ENCODE results near the gene SIPA1.

DNA sequence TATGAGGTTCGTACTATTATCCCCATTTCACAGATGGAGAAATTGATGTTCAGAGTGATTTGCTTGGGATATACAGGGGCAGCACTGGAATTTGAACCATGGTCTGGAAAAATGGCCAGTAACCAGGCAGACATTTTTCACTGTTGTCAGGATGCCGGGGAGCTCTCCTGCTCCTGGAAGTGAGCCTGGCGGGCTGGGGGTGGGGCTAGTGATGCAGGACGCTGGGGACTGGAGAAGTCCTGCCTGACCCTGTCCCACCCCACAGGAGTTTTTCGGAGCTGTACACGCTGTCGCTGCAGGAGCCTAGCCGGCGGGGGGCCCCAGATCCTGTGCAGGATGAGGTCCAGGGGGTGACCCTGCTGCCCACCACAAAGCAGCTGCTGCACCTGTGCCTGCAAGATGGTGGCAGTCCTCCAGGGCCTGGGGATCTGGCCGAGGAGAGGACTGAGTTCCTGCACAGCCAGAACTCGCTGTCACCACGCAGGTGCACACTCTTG lies 11.1 kb downstream of the SIPA1 start:
- TF ChIP-seq, protein P1, sequence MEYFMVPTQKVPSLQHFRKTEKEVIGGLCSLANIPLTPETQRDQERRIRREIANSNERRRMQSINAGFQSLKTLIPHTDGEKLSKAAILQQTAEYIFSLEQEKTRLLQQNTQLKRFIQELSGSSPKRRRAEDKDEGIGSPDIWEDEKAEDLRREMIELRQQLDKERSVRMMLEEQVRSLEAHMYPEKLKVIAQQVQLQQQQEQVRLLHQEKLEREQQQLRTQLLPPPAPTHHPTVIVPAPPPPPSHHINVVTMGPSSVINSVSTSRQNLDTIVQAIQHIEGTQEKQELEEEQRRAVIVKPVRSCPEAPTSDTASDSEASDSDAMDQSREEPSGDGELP (CRISPR knock-in tag; IDR thresholded peaks at IDR 0.05; ENCODE audit: borderline replicate concordance), result no peak
- TF ChIP-seq PHF21A (IDR thresholded peaks at IDR 0.05; ENCODE audit: borderline replicate concordance, low read depth) (no peak), RAD21 (CRISPR knock-in tag; conservative IDR thresholded peaks at IDR 0.05 in 1 of 2, IDR thresholded peaks at IDR 0.05 in 1 of 2) (no peak), MTA3 (IDR thresholded peaks at IDR 0.05; ENCODE audit: borderline replicate concordance) (no peak)
